Astrocyte of the hippocampus (primary cell): ENCODE data around the gene TAS2R14.

Experiments used
- DNase-seq: peaks from one replicate; pipeline ENCODE4 v3.0.0; 2011; ENCODE audit warnings: low read depth, low spot score

The TAS2R14 gene

GRCh38 chr12:10904686-10905085 lies 34.4 kb downstream of the TAS2R14 start:
- no peak for DNase-seq

GRCh38 chr12:10901427-10901826 lies 37.6 kb downstream of the TAS2R14 start:
- no peak for DNase-seq

GRCh38 chr12:10900972-10901371 lies 38.1 kb downstream of the TAS2R14 start:
- no peak for DNase-seq

GRCh38 chr12:10900530-10900929 lies 38.5 kb downstream of the TAS2R14 start:
- no peak for DNase-seq

- no peak for DNase-seq
Observed at GRCh38 chr12:10896854-10897253, 42.2 kb downstream of the TAS2R14 start.

GRCh38 chr12:10891937-10892336 lies 47.1 kb downstream of the TAS2R14 start:
- no peak for DNase-seq

GRCh38 chr12:10889226-10889625 lies 49.8 kb downstream of the TAS2R14 start:
- DNase-seq: no peak
